ENCODE measurements around the gene CFAP70. TPM values are rescaled to one million over a fixed set of nuclear protein-coding genes. Genes with fewer than 3 reads are reported as not detected.

The CFAP70 gene
- total and polyA plus RNA-seq, 2 of the 8 experiments (the other 6 are each of a cell fraction or from before 2014, with no cell fraction given) = 0.21 to 0.30 TPM

- Histone ChIP-seq H3K9me3 (ENCODE audit: insufficient read depth in 2 of 2, low read depth in 1 of 2, low read length in 1 of 2) (no peaks in the 10 kb centered on the region), H3K9ac (replicated peaks in 1 of 4; ENCODE audit: extremely low read depth in 1 of 4, low read depth in 3 of 4, low read length in 3 of 4) (no peak overlapping the region), H3K79me2 (ENCODE audit: control insufficient read depth in 1 of 2, insufficient read depth in 2 of 2, low read length in 2 of 2) (no peaks in the 10 kb centered on the region), H3K36me3 (ENCODE audit: control insufficient read depth in 2 of 4, insufficient read depth in 4 of 4, low read length in 3 of 4) (peaks cover 0 to 3% (median 1%) of the 10 kb centered on the region in 4 experiments; a peak in 1 of 8 replicates), H2BK20ac (ENCODE audit: low read length) (no peak overlapping the region), H4K91ac (replicated peaks; ENCODE audit: insufficient read length, low read length) (no peak overlapping the region), H3K4me1 (replicated peaks in 1 of 4; ENCODE audit: control insufficient read depth in 3 of 4, insufficient read depth in 4 of 4, low read length in 3 of 4) (no peaks in the 10 kb centered on the region), H4K8ac (ENCODE audit: extremely low read depth, insufficient read depth, low read length) (no peak overlapping the region), H2BK15ac (ENCODE audit: low read length) (no peak overlapping the region), H2BK12ac (ENCODE audit: low read depth, low read length) (no peak overlapping the region), H3K56ac (replicated peaks; ENCODE audit: insufficient read length, low read depth, low read length) (no peak overlapping the region), H3K23ac (ENCODE audit: insufficient read length) (no peak overlapping the region), H3K14ac (ENCODE audit: insufficient read length) (no peak overlapping the region), H4K5ac (ENCODE audit: insufficient read length, low read depth, low read length) (no peak overlapping the region), H3K27me3 (replicated peaks in 1 of 4; ENCODE audit: control insufficient read depth in 3 of 4, extremely low read depth in 1 of 4, insufficient read depth in 3 of 4, low read length in 3 of 4) (no peaks in the 10 kb centered on the region), H3K18ac (ENCODE audit: extremely low read depth, low read length) (no peak overlapping the region), H3K23me2 (ENCODE audit: low read depth, low read length) (no peaks in the 10 kb centered on the region), H3K4me2 (ENCODE audit: insufficient read depth in 1 of 2, low read depth in 2 of 2, low read length in 2 of 2) (no peak overlapping the region), H4K20me1 (replicated peaks in 1 of 2; ENCODE audit: control insufficient read depth in 1 of 2, insufficient read depth in 2 of 2, low read length in 2 of 2) (no peaks in the 10 kb centered on the region), H2AFZ (ENCODE audit: low read length) (no peak overlapping the region), H2BK120ac (replicated peaks; ENCODE audit: low read depth, low read length) (no peak overlapping the region), H3K79me1 (ENCODE audit: low read depth, low read length) (no peaks in the 10 kb centered on the region), H2BK5ac (ENCODE audit: low read depth, low read length) (no peak overlapping the region), H2AK5ac (ENCODE audit: low read depth, low read length) (no peak overlapping the region), H3K4ac (replicated peaks; ENCODE audit: insufficient read length, low read depth, low read length) (no peak overlapping the region), H3K4me3 (ENCODE audit: extremely low read depth in 1 of 4, insufficient read depth in 2 of 4, low read depth in 3 of 4, low read length in 4 of 4) (no peak overlapping the region), H3K27ac (ENCODE audit: low read depth, low read length) (no peak overlapping the region)
- POLR2A ChIA-PET (ENCODE audit: partially characterized antibody) = interaction anchor here (1.0 to 1.5 kb wide), 3 partner anchors 8 to 268 kb away, joined by 3 to 5 read pairs (median 3); partner anchors contain the start of gene CFAP70
- TF ChIP-seq SUZ12 (IDR thresholded peaks at IDR 0.05; ENCODE audit: low read length) (no peak), TEAD4 (IDR thresholded peaks at IDR 0.05; ENCODE audit: low read depth, low read length) (no peak), KDM1A (IDR thresholded peaks at IDR 0.05; ENCODE audit: borderline replicate concordance, low read length) (no peak), ASH2L (IDR thresholded peaks at IDR 0.05; ENCODE audit: low read length) (no peak), SIN3A (conservative IDR thresholded peaks at IDR 0.05 in 1 of 2, IDR thresholded peaks at IDR 0.05 in 1 of 2; ENCODE audit: low read depth in 1 of 2, low read length in 2 of 2) (no peak), NANOG (IDR thresholded peaks at IDR 0.05; ENCODE audit: insufficient read depth, low read depth, low read length, poor library complexity, severe bottlenecking) (no peak), CREB1 (IDR thresholded peaks at IDR 0.05) (no peak), SIX5 (IDR thresholded peaks at IDR 0.05; ENCODE audit: low read depth, low read length) (no peak), TAF7 (optimal IDR thresholded peaks at IDR 0.05; ENCODE audit: borderline replicate concordance, low read depth, low read length) (no peak)
- CTCF ChIA-PET (ENCODE audit: partially characterized antibody) = interaction anchor here (0.6 kb wide), 1 partner anchor 69 kb away, joined by 7 read pairs; no protein-coding TSS in a partner anchor
- 90% methylated on average over 6 of the region's 6 CpGs; no CpG with 5 or more reads in 1 of the 2 experiments for WGBS, 2 experiments (ENCODE audit: extremely low coverage in 1 of 2, insufficient coverage in 1 of 2, insufficient read length in 1 of 2, insufficient replicate concordance in 2 of 2, low coverage in 1 of 2, low lambda C conversion rate in 2 of 2, missing lambda C conversion rate in 1 of 2)
- no peak for FAIRE-seq
- DNase-seq (ENCODE audit: low read depth in 1 of 2, low spot score in 2 of 2) = no peak
These were observed 8.0 kb upstream of the CFAP70 start for GRCh38 chr10:73366381-73367298.
